CD4-positive, CD25-positive, alpha-beta regulatory T cell (primary cell): ENCODE measurements around the gene AUH. TPM values are rescaled to one million over a fixed set of nuclear protein-coding genes. Genes with fewer than 3 reads are reported as not detected.

Experiments
- ATAC-seq, 2 donors: fragments of 150-1000 bp; cut with Tn5 transposase; one replicate each; pipeline ENCODE4 v1.10.0; 2021; ENCODE audit warnings: low read depth in 2 of 2, moderate number of reproducible peaks in 2 of 2, moderate library complexity in 1 of 2
- DNase-seq, 3 donors: peaks; one replicate each; pipeline versions ENCODE4 v3.0.0 to v3.0.0-alpha.2; 2012 to 2022; ENCODE audit warnings: mixed read lengths in 1 of 3
- H3K27ac ChIP-seq: one replicate; pipeline ENCODE4 v1.7.0; 2013; ENCODE audit warnings: mild to moderate bottlenecking, low read length; ENCODE audit not compliant: insufficient read depth, poor library complexity, severe bottlenecking
- H3K27me3 ChIP-seq: one replicate; pipeline ENCODE4 v1.7.0; 2013; ENCODE audit warnings: low read length; ENCODE audit not compliant: control insufficient read depth, insufficient read depth
- H3K36me3 ChIP-seq: one replicate; pipeline ENCODE4 v1.7.0; 2013; ENCODE audit warnings: mild to moderate bottlenecking, low read length, moderate library complexity; ENCODE audit not compliant: control insufficient read depth, insufficient read depth
- H3K4me1 ChIP-seq: 2 replicates; pipeline ENCODE4 v1.7.0; 2013; ENCODE audit warnings: mild to moderate bottlenecking, low read length; ENCODE audit not compliant: insufficient read depth, control insufficient read depth, poor library complexity, severe bottlenecking
- H3K4me3 ChIP-seq: one replicate; pipeline ENCODE4 v1.7.0; 2013; ENCODE audit warnings: low read depth, mild to moderate bottlenecking, low read length, moderate library complexity
- H3K9me3 ChIP-seq, 2 experiments: 1 replicate in 1 of 2; 2 replicates in 1 of 2; pipeline ENCODE4 v1.7.0; 2013; ENCODE audit warnings: low read length in 2 of 2, mild to moderate bottlenecking in 1 of 2, moderate library complexity in 1 of 2; ENCODE audit not compliant: control insufficient read depth in 2 of 2
- H3K27ac Mint-ChIP-seq, 3 donors: one replicate each; pipeline ENCODE4 v1.8.0; 2020 to 2022; ENCODE audit warnings: mild to moderate bottlenecking in 3 of 3, mixed read lengths in 3 of 3, moderate library complexity in 2 of 3
- H3K27me3 Mint-ChIP-seq: one replicate; pipeline ENCODE4 v1.8.0; 2022; ENCODE audit warnings: mild to moderate bottlenecking, mixed read lengths
- H3K36me3 Mint-ChIP-seq: one replicate; pipeline ENCODE4 v1.8.0; 2020; ENCODE audit warnings: mixed read lengths
- H3K4me1 Mint-ChIP-seq, 4 donors: one replicate each; pipeline ENCODE4 v1.8.0; 2020 to 2022; ENCODE audit warnings: mixed read lengths in 4 of 4, mild to moderate bottlenecking in 1 of 4
- H3K4me3 Mint-ChIP-seq, 4 donors: one replicate each; pipeline ENCODE4 v1.8.0; 2020 to 2022; ENCODE audit warnings: mild to moderate bottlenecking in 4 of 4, mixed read lengths in 4 of 4, moderate library complexity in 3 of 4
- H3K9me3 Mint-ChIP-seq, 7 donors: one replicate each; pipeline ENCODE4 v1.8.0; 2020 to 2022; ENCODE audit warnings: mixed read lengths in 7 of 7, mild to moderate bottlenecking in 3 of 7, moderate library complexity in 2 of 7
- polyA plus RNA-seq, 4 donors: library from polyadenylated mRNA; unstranded; fragments of 300-500 nt; fragmentation: Illumina TruSeq; gene quantifications; one replicate each; pipeline ENCODE4 v1.2.3, GENCODE V29; 2021
- total RNA-seq: library from RNA; stranded (reverse); gene quantifications from one replicate; pipeline ENCODE4 v1.2.3, GENCODE V29; 2022

Gene AUH
- total and polyA plus RNA-seq, 5 donors from 2014 or later, result 10.8 to 16.5 (median 14.9) TPM

DNA sequence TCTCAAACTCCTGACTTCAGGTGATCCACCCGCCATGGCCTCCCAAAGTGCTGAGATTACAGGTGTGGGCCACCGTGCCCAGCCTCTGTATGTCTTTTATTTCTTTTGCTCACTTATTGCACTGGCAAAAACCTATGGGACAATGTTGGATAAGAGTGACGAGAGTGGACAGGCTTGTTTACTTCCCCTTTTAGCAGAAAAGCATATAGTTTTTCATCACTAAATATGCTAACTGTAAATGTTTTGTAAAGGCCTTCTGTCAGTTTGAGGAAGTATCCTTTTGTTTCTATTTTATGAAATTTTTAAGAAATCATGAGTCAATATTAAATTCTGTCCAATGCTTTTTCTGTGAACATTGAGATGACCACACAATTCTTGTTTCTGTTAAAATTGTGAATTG, 103.3 kb downstream of the AUH start:
- H3K27ac ChIP-seq, result no peak overlapping the region
- peaks cover 8% of the 10 kb centered on the region for H3K36me3 Mint-ChIP-seq
- H3K9me3 Mint-ChIP-seq, result peaks cover 0 to 4% (median 0%) of the 10 kb centered on the region in 7 donors
- no peaks in the 10 kb centered on the region for H3K27me3 ChIP-seq
- no peak overlapping the region for H3K27ac Mint-ChIP-seq
- H3K4me1 Mint-ChIP-seq, result peaks cover 4 to 10% (median 9%) of the 10 kb centered on the region in 4 donors
- H3K4me1 ChIP-seq, result no peaks in the 10 kb centered on the region
- H3K4me3 Mint-ChIP-seq, result no peak overlapping the region
- DNase-seq, result no peak
- no peaks in the 10 kb centered on the region for H3K27me3 Mint-ChIP-seq
- peaks cover under 1 to 3% of the 10 kb centered on the region in 2 experiments for H3K9me3 ChIP-seq
- H3K4me3 ChIP-seq, result no peak overlapping the region
- no peaks in the 10 kb centered on the region for H3K36me3 ChIP-seq
- no peak for ATAC-seq

DNA sequence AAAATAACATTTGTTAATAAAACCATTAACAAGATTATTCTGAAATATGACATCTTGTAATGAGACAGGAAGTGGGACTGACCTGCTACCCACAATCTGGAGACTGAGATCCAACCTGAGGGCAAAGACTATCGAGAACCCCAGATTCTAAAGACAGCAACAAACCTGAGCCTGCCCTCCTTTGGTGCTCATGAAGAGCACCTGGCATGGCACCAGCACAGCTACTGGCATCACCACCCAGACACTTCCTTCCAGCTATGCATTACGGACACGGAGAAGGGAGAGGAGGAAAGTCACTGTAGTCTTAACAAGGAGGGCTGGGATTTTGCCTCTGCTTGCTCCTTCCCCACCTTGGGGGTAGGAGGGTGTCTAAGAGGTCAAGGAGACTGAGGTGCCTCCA, 105.5 kb downstream of the AUH start:
- no peak for ATAC-seq
- Mint-ChIP-seq H3K4me3 (no peak overlapping the region), H3K36me3 (peaks cover 7% of the 10 kb centered on the region), H3K27ac (no peak overlapping the region), H3K27me3 (no peaks in the 10 kb centered on the region), H3K9me3 (no peaks in the 10 kb centered on the region), H3K4me1 (peaks cover 4 to 10% (median 9%) of the 10 kb centered on the region in 4 donors)
- H3K9me3 ChIP-seq, result no peaks in the 10 kb centered on the region
- H3K27ac ChIP-seq, result no peak overlapping the region
- no peaks in the 10 kb centered on the region for H3K4me1 ChIP-seq
- H3K4me3 ChIP-seq, result no peak overlapping the region
- no peaks in the 10 kb centered on the region for H3K27me3 ChIP-seq
- no peak for DNase-seq
- H3K36me3 ChIP-seq, result no peaks in the 10 kb centered on the region

DNA sequence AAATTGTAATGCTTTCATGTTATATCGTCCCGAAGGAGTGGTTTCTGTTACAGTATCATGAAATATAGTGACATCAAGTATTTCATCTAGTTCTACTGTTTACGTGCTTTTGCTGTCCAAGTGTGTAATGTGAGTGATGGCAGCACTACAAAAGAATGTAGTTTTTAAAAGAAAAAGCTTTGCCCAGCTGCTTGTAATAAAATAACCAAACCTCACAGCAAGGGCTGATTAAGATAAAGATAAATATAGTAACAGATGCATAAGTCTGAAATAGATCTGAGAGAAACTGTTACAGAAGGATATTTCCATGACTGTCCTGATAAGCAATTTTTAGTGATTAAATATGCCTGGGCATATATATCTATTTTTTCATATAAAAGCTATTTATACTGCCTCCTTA, 106.4 kb downstream of the AUH start:
- peaks cover 12% of the 10 kb centered on the region for H3K36me3 Mint-ChIP-seq
- H3K27me3 Mint-ChIP-seq, result no peaks in the 10 kb centered on the region
- ATAC-seq (no peak), DNase-seq (no peak)
- no peaks in the 10 kb centered on the region for H3K9me3 Mint-ChIP-seq
- Histone ChIP-seq H3K27me3 (no peaks in the 10 kb centered on the region), H3K4me1 (no peaks in the 10 kb centered on the region), H3K36me3 (no peaks in the 10 kb centered on the region), H3K27ac (no peak overlapping the region), H3K9me3 (no peaks in the 10 kb centered on the region), H3K4me3 (no peak overlapping the region)
- H3K27ac Mint-ChIP-seq, result no peak overlapping the region
- H3K4me3 Mint-ChIP-seq, result no peak overlapping the region
- peaks cover 4 to 10% (median 9%) of the 10 kb centered on the region in 4 donors for H3K4me1 Mint-ChIP-seq

DNA sequence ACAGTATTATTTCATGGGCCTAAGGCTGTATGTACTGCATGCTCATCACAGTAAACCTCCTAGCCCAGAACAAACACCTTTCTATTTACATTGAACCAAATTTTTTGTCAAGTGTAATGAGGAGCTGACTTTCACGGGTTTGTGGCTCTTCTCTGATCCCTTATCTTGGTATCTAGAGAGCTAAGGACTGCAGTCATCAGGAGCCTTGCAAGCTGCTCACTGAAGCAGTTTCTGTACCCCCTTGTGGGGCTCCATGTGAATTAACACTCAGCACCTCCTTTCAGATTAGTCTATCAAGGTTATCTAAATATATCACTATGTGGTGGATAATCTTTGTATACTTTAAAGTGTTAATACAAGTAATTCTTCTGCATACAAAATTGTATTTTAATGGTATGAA, 108.2 kb downstream of the AUH start:
- Mint-ChIP-seq H3K4me1 (peaks cover 4 to 10% (median 8%) of the 10 kb centered on the region in 4 donors), H3K4me3 (no peak overlapping the region), H3K9me3 (no peaks in the 10 kb centered on the region), H3K36me3 (peaks cover 13% of the 10 kb centered on the region), H3K27ac (no peak overlapping the region), H3K27me3 (no peaks in the 10 kb centered on the region)
- H3K4me1 ChIP-seq, result no peaks in the 10 kb centered on the region
- no peaks in the 10 kb centered on the region for H3K27me3 ChIP-seq
- ATAC-seq, result peak in 1 of 2 donors; percentile 42
- H3K4me3 ChIP-seq, result no peak overlapping the region
- no peaks in the 10 kb centered on the region for H3K36me3 ChIP-seq
- no peak overlapping the region for H3K27ac ChIP-seq
- no peaks in the 10 kb centered on the region for H3K9me3 ChIP-seq
- DNase-seq, result peak in 2 of 3 donors; percentile 7 to 40

DNA sequence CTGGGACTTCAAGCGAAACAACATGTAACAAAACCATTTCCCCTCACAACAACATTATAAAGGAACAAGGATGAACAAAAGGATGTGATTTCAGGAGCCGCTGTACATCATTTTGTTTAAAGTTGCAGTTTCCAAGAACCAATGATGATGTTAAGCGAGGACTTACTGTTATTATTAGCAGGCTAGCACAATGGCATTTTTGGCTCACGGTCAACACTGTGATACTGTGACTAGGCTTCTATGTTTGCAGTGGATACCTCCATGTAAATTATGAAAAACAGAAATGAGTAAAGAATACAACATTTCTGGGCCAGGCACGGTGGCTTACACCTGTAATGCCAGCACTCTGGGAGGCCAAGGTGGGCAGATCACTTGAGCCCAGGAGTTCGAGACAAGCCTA, 113.0 kb downstream of the AUH start:
- Mint-ChIP-seq H3K9me3 (no peaks in the 10 kb centered on the region), H3K4me1 (peaks cover 0 to 25% (median 6%) of the 10 kb centered on the region in 4 donors), H3K36me3 (peaks cover 13% of the 10 kb centered on the region), H3K4me3 (no peak overlapping the region), H3K27me3 (no peaks in the 10 kb centered on the region), H3K27ac (peak overlapping the region in 1 of 3 donors; percentile 44)
- H3K4me1 ChIP-seq, result peaks cover 5% of the 10 kb centered on the region
- ATAC-seq (no peak), DNase-seq (no peak)
- H3K36me3 ChIP-seq, result no peaks in the 10 kb centered on the region
- H3K27ac ChIP-seq, result no peak overlapping the region
- no peaks in the 10 kb centered on the region for H3K9me3 ChIP-seq
- H3K27me3 ChIP-seq, result no peaks in the 10 kb centered on the region
- H3K4me3 ChIP-seq, result no peak overlapping the region

DNA sequence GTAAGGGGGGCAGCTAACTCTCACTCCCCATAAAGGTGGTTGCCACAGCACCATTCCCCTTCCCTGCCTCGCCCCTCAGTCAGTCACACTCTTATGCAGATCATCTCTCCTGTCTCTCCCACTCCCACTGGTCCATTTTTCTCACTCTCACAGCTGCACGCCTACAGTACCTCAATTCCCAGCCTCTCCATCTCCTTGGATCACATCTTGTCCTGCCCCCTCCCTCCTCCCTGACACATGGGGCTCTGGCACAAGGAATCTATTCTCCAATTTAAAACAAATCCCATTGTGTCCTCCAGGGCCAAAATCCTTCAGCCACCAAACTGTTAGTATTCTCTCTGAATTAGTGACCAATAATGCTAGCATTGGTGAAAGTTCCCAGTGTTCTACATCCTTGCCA, 114.4 kb downstream of the AUH start:
- Histone ChIP-seq H3K27me3 (no peaks in the 10 kb centered on the region), H3K4me3 (no peak overlapping the region), H3K9me3 (no peaks in the 10 kb centered on the region), H3K36me3 (no peaks in the 10 kb centered on the region), H3K4me1 (peaks cover 5% of the 10 kb centered on the region), H3K27ac (no peak overlapping the region)
- Mint-ChIP-seq H3K4me3 (no peak overlapping the region), H3K27ac (peak overlapping the region in 1 of 3 donors; percentile 31), H3K27me3 (no peaks in the 10 kb centered on the region), H3K4me1 (peaks cover 0 to 24% (median 6%) of the 10 kb centered on the region in 4 donors), H3K36me3 (peaks cover 18% of the 10 kb centered on the region), H3K9me3 (no peaks in the 10 kb centered on the region)
- DNase-seq (no peak), ATAC-seq (no peak)

DNA sequence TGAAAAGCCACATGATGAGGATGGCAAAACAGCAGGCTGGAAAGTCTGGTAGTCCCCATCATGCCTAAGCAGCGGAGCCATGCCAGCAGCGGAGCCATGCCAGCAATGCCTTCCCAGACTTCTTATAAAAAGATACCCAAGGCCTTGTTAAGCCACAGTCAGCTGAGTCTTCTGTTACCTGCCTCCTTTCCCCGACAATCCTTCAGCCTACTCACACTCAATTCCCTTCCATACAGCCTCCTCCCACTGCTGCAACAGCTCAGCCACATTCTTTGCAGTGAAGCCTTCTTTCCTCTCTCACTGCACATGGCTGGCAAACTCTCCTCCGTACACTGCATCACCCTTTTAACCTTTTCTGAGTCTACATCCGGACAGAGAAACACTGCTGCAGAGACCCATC, 114.9 kb downstream of the AUH start:
- Histone ChIP-seq H3K4me1 (peaks cover 5% of the 10 kb centered on the region), H3K27ac (no peak overlapping the region), H3K9me3 (no peaks in the 10 kb centered on the region), H3K36me3 (no peaks in the 10 kb centered on the region), H3K27me3 (no peaks in the 10 kb centered on the region), H3K4me3 (no peak overlapping the region)
- ATAC-seq, result no peak
- no peaks in the 10 kb centered on the region for H3K27me3 Mint-ChIP-seq
- H3K27ac Mint-ChIP-seq, result peak overlapping the region in 1 of 3 donors; percentile 31
- no peak for DNase-seq
- peaks cover 21% of the 10 kb centered on the region for H3K36me3 Mint-ChIP-seq
- no peak overlapping the region for H3K4me3 Mint-ChIP-seq
- H3K4me1 Mint-ChIP-seq, result peaks cover 0 to 24% (median 6%) of the 10 kb centered on the region in 4 donors
- H3K9me3 Mint-ChIP-seq, result no peaks in the 10 kb centered on the region

DNA sequence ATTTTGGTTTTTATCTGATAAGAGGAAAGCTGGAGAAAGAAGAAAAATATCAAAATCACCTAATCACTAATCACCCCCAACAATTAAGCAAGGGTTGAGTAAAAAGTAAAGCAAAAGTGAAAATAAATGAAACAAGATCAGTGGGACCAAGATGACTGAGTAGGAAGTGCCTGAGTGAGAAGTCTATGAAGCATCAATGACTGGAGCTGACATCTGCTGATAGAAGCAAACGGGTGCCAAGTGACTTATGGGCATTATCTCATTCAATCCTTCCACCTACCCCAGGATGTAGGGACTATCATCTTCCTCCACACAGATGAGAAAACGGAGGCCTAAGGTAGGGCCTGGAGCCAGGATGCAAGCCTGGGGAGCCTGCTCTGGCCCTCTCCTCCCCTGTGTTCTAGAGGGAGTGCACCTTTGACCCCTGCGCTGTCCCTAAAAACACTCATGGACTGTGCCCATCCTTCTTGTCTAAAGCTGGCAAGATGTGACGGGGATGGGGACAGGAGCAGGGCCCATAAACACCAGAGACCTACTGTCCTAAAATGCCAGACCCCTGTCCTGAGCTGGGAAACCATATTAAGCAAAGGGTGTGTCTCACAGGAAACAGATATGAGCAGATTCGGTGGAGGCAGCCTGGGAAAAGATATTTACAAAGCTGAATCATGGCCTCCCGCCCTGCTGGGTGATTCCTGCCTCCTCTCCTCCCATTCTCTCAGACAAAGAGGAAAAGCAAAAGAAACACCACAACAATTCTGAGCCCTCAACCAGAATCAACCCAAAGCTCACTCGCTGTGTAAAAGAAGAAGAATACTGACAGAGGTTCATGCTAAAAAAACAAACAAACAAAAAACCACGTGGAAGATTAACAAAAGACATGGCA, 116.0 kb downstream of the AUH start:
- Histone ChIP-seq H3K4me1 (peaks cover 5% of the 10 kb centered on the region), H3K36me3 (no peaks in the 10 kb centered on the region), H3K4me3 (no peak overlapping the region), H3K27ac (no peak overlapping the region), H3K27me3 (no peaks in the 10 kb centered on the region), H3K9me3 (no peaks in the 10 kb centered on the region)
- Mint-ChIP-seq H3K4me3 (no peak overlapping the region), H3K9me3 (no peaks in the 10 kb centered on the region), H3K4me1 (peaks cover 0 to 24% (median 6%) of the 10 kb centered on the region in 4 donors), H3K27me3 (no peaks in the 10 kb centered on the region), H3K27ac (peak overlapping the region in 1 of 3 donors; percentile 68), H3K36me3 (peaks cover 19% of the 10 kb centered on the region)
- DNase-seq (peak in 1 of 3 donors; percentile 56), ATAC-seq (no peak)
